ENCODE results near the gene TBCA.

The TBCA gene

GRCh38 chr5:77650686-77651085 is 125.5 kb downstream of the TBCA start:
- Histone ChIP-seq H3K36me3 (ENCODE audit: low read depth) (no peaks in the 10 kb centered on the region), H3K27me3 (ENCODE audit: insufficient read depth, poor library complexity, severe bottlenecking) (peaks cover 67% of the 10 kb centered on the region), H3K4me1 (ENCODE audit: insufficient read depth, poor library complexity, severe bottlenecking) (no peaks in the 10 kb centered on the region), H3K27ac (ENCODE audit: poor library complexity, severe bottlenecking) (no peak overlapping the region), H3K4me3 (ENCODE audit: severe bottlenecking) (no peak overlapping the region), H3K9me3 (ENCODE audit: severe bottlenecking) (no peaks in the 10 kb centered on the region)
- ATAC-seq (ENCODE audit: low read depth) (no peak), DNase-seq (ENCODE audit: low spot score) (no peak)
- no peak for TF ChIP-seq CTCF (IDR thresholded peaks at IDR 0.05; ENCODE audit: poor library complexity, severe bottlenecking)

- no peak overlapping the region for H3K4me3 ChIP-seq (ENCODE audit: severe bottlenecking)
- no peaks in the 10 kb centered on the region for H3K36me3 ChIP-seq (ENCODE audit: low read depth)
- TF ChIP-seq CTCF (IDR thresholded peaks at IDR 0.05; ENCODE audit: poor library complexity, severe bottlenecking) = no peak
- ATAC-seq (ENCODE audit: low read depth) (no peak), DNase-seq (ENCODE audit: low spot score) (no peak)
- no peak overlapping the region for H3K27ac ChIP-seq (ENCODE audit: poor library complexity, severe bottlenecking)
- no peaks in the 10 kb centered on the region for H3K4me1 ChIP-seq (ENCODE audit: insufficient read depth, poor library complexity, severe bottlenecking)
- H3K27me3 ChIP-seq (ENCODE audit: insufficient read depth, poor library complexity, severe bottlenecking) = peaks cover 70% of the 10 kb centered on the region
- no peaks in the 10 kb centered on the region for H3K9me3 ChIP-seq (ENCODE audit: severe bottlenecking)
These were observed 126.4 kb downstream of the TBCA start for GRCh38 chr5:77649776-77650175.

- DNase-seq (ENCODE audit: low spot score) (no peak), ATAC-seq (ENCODE audit: low read depth) (no peak)
- no peaks in the 10 kb centered on the region for H3K9me3 ChIP-seq (ENCODE audit: severe bottlenecking)
- H3K27ac ChIP-seq (ENCODE audit: poor library complexity, severe bottlenecking) = no peak overlapping the region
- TF ChIP-seq CTCF (IDR thresholded peaks at IDR 0.05; ENCODE audit: poor library complexity, severe bottlenecking) = no peak
- H3K36me3 ChIP-seq (ENCODE audit: low read depth) = no peaks in the 10 kb centered on the region
- no peak overlapping the region for H3K4me3 ChIP-seq (ENCODE audit: severe bottlenecking)
- H3K27me3 ChIP-seq (ENCODE audit: insufficient read depth, poor library complexity, severe bottlenecking) = peaks cover 97% of the 10 kb centered on the region
- no peaks in the 10 kb centered on the region for H3K4me1 ChIP-seq (ENCODE audit: insufficient read depth, poor library complexity, severe bottlenecking)
These were observed 130.0 kb downstream of the TBCA start for GRCh38 chr5:77645995-77646639.

GRCh38 chr5:77645158-77645994 is 130.8 kb downstream of the TBCA start:
- ATAC-seq (ENCODE audit: low read depth) = peak; percentile 63
- Histone ChIP-seq H3K27me3 (ENCODE audit: insufficient read depth, poor library complexity, severe bottlenecking) (peaks cover 97% of the 10 kb centered on the region), H3K4me3 (ENCODE audit: severe bottlenecking) (no peak overlapping the region), H3K4me1 (ENCODE audit: insufficient read depth, poor library complexity, severe bottlenecking) (no peaks in the 10 kb centered on the region), H3K36me3 (ENCODE audit: low read depth) (no peaks in the 10 kb centered on the region), H3K9me3 (ENCODE audit: severe bottlenecking) (no peaks in the 10 kb centered on the region), H3K27ac (ENCODE audit: poor library complexity, severe bottlenecking) (no peak overlapping the region)
- no peak for DNase-seq (ENCODE audit: low spot score)
- peak; percentile 69 for TF ChIP-seq CTCF (IDR thresholded peaks at IDR 0.05; ENCODE audit: poor library complexity, severe bottlenecking)

Data from RWPE2 (cell line).